A549 (cell line): ENCODE measurements around the gene ATG13. TPM values are rescaled to one million over a fixed set of nuclear protein-coding genes. Genes with fewer than 3 reads are reported as not detected.

Source experiments
- ATAC-seq, 2 experiments: fragments of 200-7000 bp in 1 of 2; fragments of >200 bp in 1 of 2; cut with Nextera tagmentation in 1 of 2; cut with Tn5 transposase in 1 of 2; 3 replicates each; pipeline versions ENCODE4 v1.8.0 to v1.9.1; 2018 to 2020; ENCODE audit warnings: mild to moderate bottlenecking in 1 of 2, moderate library complexity in 1 of 2
- CTCF ChIA-PET: fragments of 300-600 bp; sonication (Branson Sonifier 250); formaldehyde crosslinking; extraction: SDS; loops from one replicate; lab custom pipeline; 2021; ENCODE audit warnings: antibody characterized with exemption, inconsistent platforms; lab: Yijun Ruan, JAX
- POLR2A ChIA-PET: fragments of 350-600 bp; formaldehyde crosslinking; extraction: SDS; loops from one replicate; lab custom pipeline; 2021; ENCODE audit warnings: antibody characterized with exemption, inconsistent platforms; lab: Yijun Ruan, JAX
- DNase-seq, 2 experiments: peaks; one replicate each; pipeline versions ENCODE4 v3.0.0 to v3.0.0-alpha.2; 2011 to 2016; ENCODE audit warnings: low read depth in 1 of 2, low spot score in 1 of 2
- FAIRE-seq: peaks from 2 replicates; lab custom pipeline; 2011; peaks lifted over from hg19 to GRCh38; lab: Jason Lieb, UNC
- H3K27ac ChIP-seq, 2 experiments: fragments of >200 bp; sonication (Bioruptor Twin); formaldehyde crosslinking; 3 replicates each; pipeline ENCODE4 v1.5.1; 2016 to 2017
- H3K4me1 ChIP-seq: fragments of >200 bp; sonication (Bioruptor Twin); formaldehyde crosslinking; 3 replicates; pipeline ENCODE4 v1.6.1; 2016
- H3K4me2 ChIP-seq: fragments of >200 bp; sonication (Bioruptor Twin); formaldehyde crosslinking; 3 replicates; pipeline ENCODE4 v1.6.1; 2016
- H3K4me3 ChIP-seq: fragments of >200 bp; sonication (Bioruptor Twin); formaldehyde crosslinking; 3 replicates; pipeline ENCODE4 v1.5.1; 2016
- H3K9me3 ChIP-seq: fragments of >200 bp; sonication (Bioruptor Twin); formaldehyde crosslinking; 3 replicates; pipeline ENCODE4 v1.6.1; 2016
- BHLHE40 ChIP-seq: IDR thresholded peaks from 2 replicates; pipeline ENCODE4 v1.6.1; 2012; ENCODE audit warnings: low read depth, low read length, inconsistent platforms
- CBX2 ChIP-seq: fragments of 200-600 bp; sonication (generic); IDR thresholded peaks from 2 replicates; pipeline ENCODE4 v1.6.1; 2016; ENCODE audit warnings: low read depth, mild to moderate bottlenecking, borderline replicate concordance
- CBX8 ChIP-seq: fragments of 200-600 bp; sonication (generic); IDR thresholded peaks from 2 replicates; pipeline ENCODE4 v1.6.1; 2016
- CEBPB ChIP-seq, 2 experiments: fragments of >200 bp in 1 of 2; sonication (Bioruptor Twin) in 1 of 2; formaldehyde crosslinking in 1 of 2; IDR thresholded peaks; 2 replicates each; pipeline ENCODE4 v1.6.1; 2012 to 2016
- CHD2 ChIP-seq: fragments of 150-350 bp; IDR thresholded peaks from 2 replicates; pipeline ENCODE4 v1.6.1; 2014; ENCODE audit warnings: low read length; ENCODE audit not compliant: partially characterized antibody
- FOSL2 ChIP-seq, 2 experiments: fragments of 450-650 bp in 1 of 2; fragments of >200 bp in 1 of 2; sonication (Bioruptor Twin) in 1 of 2; formaldehyde crosslinking; IDR thresholded peaks; 2 replicates each; pipeline versions ENCODE4 v1.5.0 to v1.6.1; 2016 to 2020; ENCODE audit warnings: mild to moderate bottlenecking in 1 of 2, moderate library complexity in 1 of 2
- GATA3 ChIP-seq: IDR thresholded peaks from 2 replicates; pipeline ENCODE4 v1.6.1; 2012; ENCODE audit warnings: borderline replicate concordance
- HEYL ChIP-seq: fragments of 250-450 bp; sonication (Bioruptor Pico); IDR thresholded peaks from 2 replicates; pipeline ENCODE4 v1.8.0; 2021; ENCODE audit warnings: mild to moderate bottlenecking, moderate library complexity
- HOXA7 ChIP-seq: fragments of 250-450 bp; sonication (Bioruptor Pico); IDR thresholded peaks from 2 replicates; pipeline ENCODE4 v1.5.0; 2020; ENCODE audit warnings: mild to moderate bottlenecking, moderate library complexity
- HOXB13 ChIP-seq: fragments of 250-450 bp; sonication (Bioruptor Pico); IDR thresholded peaks from 2 replicates; pipeline ENCODE4 v1.5.0; 2020; ENCODE audit warnings: low read depth, mild to moderate bottlenecking, moderate library complexity
- HOXB5 ChIP-seq: fragments of 250-450 bp; sonication (Bioruptor Pico); IDR thresholded peaks from 2 replicates; pipeline ENCODE4 v1.5.0; 2020; ENCODE audit warnings: mild to moderate bottlenecking, moderate library complexity
- JUN ChIP-seq, 2 experiments: fragments of >200 bp; sonication (Bioruptor Twin); formaldehyde crosslinking; IDR thresholded peaks; 2 replicates in 1 of 2; 3 replicates in 1 of 2; pipeline ENCODE4 v1.6.1; 2016 to 2017
- JUNB ChIP-seq: fragments of >200 bp; sonication (Bioruptor Twin); formaldehyde crosslinking; IDR thresholded peaks from 2 replicates; pipeline ENCODE4 v1.6.1; 2016
- KDM1A ChIP-seq: fragments of 200-600 bp; sonication (generic); IDR thresholded peaks from 2 replicates; pipeline ENCODE4 v1.6.1; 2016; ENCODE audit warnings: low read depth, mild to moderate bottlenecking
- KDM5A ChIP-seq: fragments of 200-600 bp; sonication (generic); IDR thresholded peaks from 2 replicates; pipeline ENCODE4 v1.6.1; 2016; ENCODE audit warnings: antibody characterized with exemption, mild to moderate bottlenecking
- MAFK ChIP-seq: fragments of 450-650 bp; IDR thresholded peaks from 2 replicates; pipeline ENCODE4 v1.6.1; 2014; ENCODE audit not compliant: partially characterized antibody
- MAZ ChIP-seq: fragments of 150-350 bp; IDR thresholded peaks from 2 replicates; pipeline ENCODE4 v1.6.1; 2014; ENCODE audit warnings: antibody characterized with exemption, low read depth, low read length, borderline replicate concordance
- NR3C1 ChIP-seq: fragments of >200 bp; sonication (Bioruptor Twin); formaldehyde crosslinking; IDR thresholded peaks from 3 replicates; pipeline ENCODE4 v1.6.1; 2017
- PHF8 ChIP-seq: fragments of 200-600 bp; sonication (generic); IDR thresholded peaks from 2 replicates; pipeline ENCODE4 v1.6.1; 2016; ENCODE audit warnings: low read depth, mild to moderate bottlenecking, antibody characterized with exemption, moderate library complexity, borderline replicate concordance
- RARB ChIP-seq: fragments of 250-450 bp; sonication (Bioruptor Pico); IDR thresholded peaks from 2 replicates; pipeline ENCODE4 v1.8.0; 2021; ENCODE audit warnings: mild to moderate bottlenecking, moderate library complexity
- RCOR1 ChIP-seq: fragments of 150-350 bp; IDR thresholded peaks from 2 replicates; pipeline ENCODE4 v1.6.1; 2014; ENCODE audit warnings: antibody characterized with exemption, low read length, low read depth
- SREBF2 ChIP-seq: fragments of 450-650 bp; IDR thresholded peaks from 2 replicates; pipeline ENCODE4 v1.6.1; 2014; ENCODE audit warnings: mild to moderate bottlenecking, moderate library complexity
- ZFP36 ChIP-seq: fragments of 450-650 bp; IDR thresholded peaks from 2 replicates; pipeline ENCODE4 v1.6.1; 2014; ENCODE audit warnings: borderline replicate concordance; ENCODE audit not compliant: partially characterized antibody
- ZSCAN20 ChIP-seq: fragments of 250-450 bp; sonication (Bioruptor Pico); IDR thresholded peaks from 2 replicates; pipeline ENCODE4 v1.8.0; 2022; ENCODE audit warnings: mild to moderate bottlenecking, moderate library complexity
- WGBS: methylation state at CpG from one replicate; pipeline ENCODE4 v1.1.6; 2017; ENCODE audit errors: missing lambda C conversion rate; 5-methylcytosine and 5-hydroxymethylcytosine counted together
- polyA plus RNA-seq, 4 experiments: library from polyadenylated mRNA; depleted of rRNA in 3 of 4; stranded (reverse); fragments of >200 nt; fragmentation: RNase III in 1 of 4; extraction: RNeasy Plus Mini Kit Qiagen cat#74134 plus additional on column Dnase treatment in 1 of 4; gene quantifications; 2 replicates in 3 of 4; 3 replicates in 1 of 4; pipeline ENCODE4 v1.2.3, GENCODE V29; 2011 to 2017
- TF ChIP-seq, protein P1 (sequence below): fragments of 250-450 bp; sonication (Bioruptor Pico); IDR thresholded peaks from 2 replicates; pipeline ENCODE4 v1.5.0; 2020; ENCODE audit warnings: low read depth, mild to moderate bottlenecking, moderate library complexity
- TF ChIP-seq, protein P2 (sequence below): fragments of >200 bp; sonication (Bioruptor Twin); formaldehyde crosslinking; IDR thresholded peaks from 2 replicates; pipeline ENCODE4 v1.6.1; 2016
- TF ChIP-seq, protein P3 (sequence below): IDR thresholded peaks from 2 replicates; pipeline ENCODE4 v1.6.1; 2012
- TF ChIP-seq, protein P4 (sequence below): IDR thresholded peaks from 2 replicates; pipeline ENCODE4 v1.6.1; 2012; ENCODE audit warnings: low read depth, borderline replicate concordance
- TF ChIP-seq, protein P5 (sequence below): fragments of 250-450 bp; sonication (Bioruptor Pico); IDR thresholded peaks from 2 replicates; pipeline ENCODE4 v1.5.0; 2021; ENCODE audit warnings: mild to moderate bottlenecking, moderate library complexity, borderline replicate concordance
- TF ChIP-seq, protein P6 (sequence below): IDR thresholded peaks from 2 replicates; pipeline ENCODE4 v1.6.1; 2012
- TF ChIP-seq, protein P7 (sequence below): fragments of >200 bp; sonication (Bioruptor Twin); formaldehyde crosslinking; IDR thresholded peaks from 3 replicates; pipeline ENCODE4 v1.6.1; 2016

ATG13 gene
- polyA plus RNA-seq, 2 of the 4 experiments (the other 2 are of a cell fraction), result 39.5 to 58.6 TPM

DNA sequence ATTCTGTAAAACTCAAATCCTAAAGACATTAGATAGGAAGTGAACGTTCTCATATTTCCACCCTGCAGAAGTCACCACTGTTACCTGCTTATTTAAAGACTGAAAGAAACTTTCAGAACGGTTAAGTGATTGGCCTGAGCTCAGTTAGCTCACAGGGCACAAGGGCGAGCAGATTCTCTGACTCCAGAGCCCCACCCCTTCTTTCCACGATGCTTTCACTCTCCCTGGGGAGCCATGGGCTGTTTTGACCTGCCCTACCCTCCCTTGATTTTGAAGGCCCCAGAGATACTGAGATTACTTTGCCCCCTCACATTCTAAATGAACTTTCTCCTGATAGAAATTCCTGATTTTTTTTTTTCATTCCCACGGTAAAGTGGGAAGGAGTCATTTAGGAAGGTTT, 49.2 kb downstream of the ATG13 start:
- ChIA-PET POLR2A (no interaction called here), CTCF (interaction anchor here (0.5 kb wide), 1 partner anchor 32 kb away, joined by 3 read pairs; no protein-coding TSS in a partner anchor)
- ATAC-seq (no peak), DNase-seq (no peak), FAIRE-seq (no peak)
- Histone ChIP-seq H3K4me3 (no peak overlapping the region), H3K4me2 (no peak overlapping the region), H3K4me1 (no peaks in the 10 kb centered on the region), H3K27ac (no peak overlapping the region), H3K9me3 (no peaks in the 10 kb centered on the region)
- TF ChIP-seq, protein P1, sequence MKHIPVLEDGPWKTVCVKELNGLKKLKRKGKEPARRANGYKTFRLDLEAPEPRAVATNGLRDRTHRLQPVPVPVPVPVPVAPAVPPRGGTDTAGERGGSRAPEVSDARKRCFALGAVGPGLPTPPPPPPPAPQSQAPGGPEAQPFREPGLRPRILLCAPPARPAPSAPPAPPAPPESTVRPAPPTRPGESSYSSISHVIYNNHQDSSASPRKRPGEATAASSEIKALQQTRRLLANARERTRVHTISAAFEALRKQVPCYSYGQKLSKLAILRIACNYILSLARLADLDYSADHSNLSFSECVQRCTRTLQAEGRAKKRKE (CRISPR knock-in tag), result no peak
- TF ChIP-seq KDM5A (no peak), PHF8 (no peak), CEBPB (IDR thresholded peaks at IDR 0.05) (no peak), RARB (no peak), MAZ (no peak), CBX2 (no peak), BHLHE40 (no peak), FOSL2 (IDR thresholded peaks at IDR 0.05) (no peak), FOSL2 (CRISPR knock-in tag; IDR thresholded peaks at IDR 0.05) (no peak), RCOR1 (no peak), NR3C1 (no peak), MAFK (no peak), HOXB5 (CRISPR knock-in tag) (no peak), KDM1A (no peak), GATA3 (no peak)
- TF ChIP-seq, protein P2, sequence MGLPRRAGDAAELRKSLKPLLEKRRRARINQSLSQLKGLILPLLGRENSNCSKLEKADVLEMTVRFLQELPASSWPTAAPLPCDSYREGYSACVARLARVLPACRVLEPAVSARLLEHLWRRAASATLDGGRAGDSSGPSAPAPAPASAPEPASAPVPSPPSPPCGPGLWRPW, result no peak
- 71% methylated on average over 5 of the region's 5 CpGs for WGBS

DNA sequence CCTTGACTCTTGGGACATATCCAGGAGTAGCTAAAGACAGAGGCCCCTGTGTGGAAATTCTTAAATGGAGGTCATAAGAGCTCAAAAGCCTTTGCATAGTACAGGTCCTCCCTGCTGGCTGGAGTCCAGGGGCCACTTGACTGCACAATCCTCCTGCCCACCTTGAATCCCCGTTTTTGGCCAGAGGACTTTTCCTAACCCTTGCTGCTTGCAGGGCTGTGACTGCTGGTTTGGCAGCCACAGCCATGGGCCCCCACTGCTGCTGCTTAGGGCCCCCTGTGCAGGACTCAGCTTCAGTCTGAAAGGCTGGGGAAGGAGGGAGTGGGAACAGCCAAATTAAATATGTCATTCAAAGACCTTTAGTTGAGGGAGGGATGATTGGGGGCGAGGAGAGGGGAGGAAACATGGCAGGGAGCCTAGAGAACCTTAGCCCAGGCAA, 49.7 kb downstream of the ATG13 start:
- no peak for ATAC-seq
- no peak for FAIRE-seq
- H3K4me3 ChIP-seq, result no peak overlapping the region
- WGBS, result 71% methylated on average over 2 of the region's 2 CpGs
- H3K4me1 ChIP-seq, result no peaks in the 10 kb centered on the region
- no peak overlapping the region for H3K4me2 ChIP-seq
- POLR2A ChIA-PET, result no interaction called here
- CTCF ChIA-PET, result interaction anchor here (0.5 kb wide), 1 partner anchor 32 kb away, joined by 3 read pairs; no protein-coding TSS in a partner anchor
- DNase-seq, result no peak
- TF ChIP-seq ZFP36, result no peak
- TF ChIP-seq JUN (IDR thresholded peaks at IDR 0.05), result no peak
- no peak for TF ChIP-seq HEYL
- TF ChIP-seq, protein P3, sequence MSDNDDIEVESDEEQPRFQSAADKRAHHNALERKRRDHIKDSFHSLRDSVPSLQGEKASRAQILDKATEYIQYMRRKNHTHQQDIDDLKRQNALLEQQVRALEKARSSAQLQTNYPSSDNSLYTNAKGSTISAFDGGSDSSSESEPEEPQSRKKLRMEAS, result no peak
- no peak for TF ChIP-seq GATA3
- TF ChIP-seq HOXB13 (CRISPR knock-in tag), result no peak
- no peak for TF ChIP-seq MAFK
- TF ChIP-seq, protein P4, sequence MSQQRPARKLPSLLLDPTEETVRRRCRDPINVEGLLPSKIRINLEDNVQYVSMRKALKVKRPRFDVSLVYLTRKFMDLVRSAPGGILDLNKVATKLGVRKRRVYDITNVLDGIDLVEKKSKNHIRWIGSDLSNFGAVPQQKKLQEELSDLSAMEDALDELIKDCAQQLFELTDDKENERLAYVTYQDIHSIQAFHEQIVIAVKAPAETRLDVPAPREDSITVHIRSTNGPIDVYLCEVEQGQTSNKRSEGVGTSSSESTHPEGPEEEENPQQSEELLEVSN, result no peak
- TF ChIP-seq PHF8, result no peak
- TF ChIP-seq JUNB, result no peak
- no peak for TF ChIP-seq CHD2
- TF ChIP-seq HOXA7 (CRISPR knock-in tag), result no peak
- TF ChIP-seq, protein P5, sequence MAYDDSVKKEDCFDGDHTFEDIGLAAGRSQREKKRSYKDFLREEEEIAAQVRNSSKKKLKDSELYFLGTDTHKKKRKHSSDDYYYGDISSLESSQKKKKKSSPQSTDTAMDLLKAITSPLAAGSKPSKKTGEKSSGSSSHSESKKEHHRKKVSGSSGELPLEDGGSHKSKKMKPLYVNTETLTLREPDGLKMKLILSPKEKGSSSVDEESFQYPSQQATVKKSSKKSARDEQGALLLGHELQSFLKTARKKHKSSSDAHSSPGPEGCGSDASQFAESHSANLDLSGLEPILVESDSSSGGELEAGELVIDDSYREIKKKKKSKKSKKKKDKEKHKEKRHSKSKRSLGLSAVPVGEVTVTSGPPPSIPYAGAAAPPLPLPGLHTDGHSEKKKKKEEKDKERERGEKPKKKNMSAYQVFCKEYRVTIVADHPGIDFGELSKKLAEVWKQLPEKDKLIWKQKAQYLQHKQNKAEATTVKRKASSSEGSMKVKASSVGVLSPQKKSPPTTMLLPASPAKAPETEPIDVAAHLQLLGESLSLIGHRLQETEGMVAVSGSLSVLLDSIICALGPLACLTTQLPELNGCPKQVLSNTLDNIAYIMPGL, result no peak
- no peak for TF ChIP-seq SREBF2
- TF ChIP-seq, protein P6, sequence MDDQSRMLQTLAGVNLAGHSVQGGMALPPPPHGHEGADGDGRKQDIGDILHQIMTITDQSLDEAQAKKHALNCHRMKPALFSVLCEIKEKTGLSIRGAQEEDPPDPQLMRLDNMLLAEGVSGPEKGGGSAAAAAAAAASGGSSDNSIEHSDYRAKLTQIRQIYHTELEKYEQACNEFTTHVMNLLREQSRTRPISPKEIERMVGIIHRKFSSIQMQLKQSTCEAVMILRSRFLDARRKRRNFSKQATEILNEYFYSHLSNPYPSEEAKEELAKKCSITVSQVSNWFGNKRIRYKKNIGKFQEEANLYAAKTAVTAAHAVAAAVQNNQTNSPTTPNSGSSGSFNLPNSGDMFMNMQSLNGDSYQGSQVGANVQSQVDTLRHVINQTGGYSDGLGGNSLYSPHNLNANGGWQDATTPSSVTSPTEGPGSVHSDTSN, result no peak
- no peak for TF ChIP-seq FOSL2 (IDR thresholded peaks at IDR 0.05)
- TF ChIP-seq FOSL2 (CRISPR knock-in tag; IDR thresholded peaks at IDR 0.05), result no peak
- no peak for TF ChIP-seq ZSCAN20 (CRISPR knock-in tag)
- TF ChIP-seq, protein P7, sequence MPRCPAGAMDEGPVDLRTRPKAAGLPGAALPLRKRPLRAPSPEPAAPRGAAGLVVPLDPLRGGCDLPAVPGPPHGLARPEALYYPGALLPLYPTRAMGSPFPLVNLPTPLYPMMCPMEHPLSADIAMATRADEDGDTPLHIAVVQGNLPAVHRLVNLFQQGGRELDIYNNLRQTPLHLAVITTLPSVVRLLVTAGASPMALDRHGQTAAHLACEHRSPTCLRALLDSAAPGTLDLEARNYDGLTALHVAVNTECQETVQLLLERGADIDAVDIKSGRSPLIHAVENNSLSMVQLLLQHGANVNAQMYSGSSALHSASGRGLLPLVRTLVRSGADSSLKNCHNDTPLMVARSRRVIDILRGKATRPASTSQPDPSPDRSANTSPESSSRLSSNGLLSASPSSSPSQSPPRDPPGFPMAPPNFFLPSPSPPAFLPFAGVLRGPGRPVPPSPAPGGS, result no peak
- TF ChIP-seq CBX8, result no peak
- no peaks in the 10 kb centered on the region for H3K9me3 ChIP-seq
- H3K27ac ChIP-seq, result no peak overlapping the region
